CD14-positive monocyte (primary cell): ENCODE measurements around the gene MMP2. TPM values are rescaled to one million over a fixed set of nuclear protein-coding genes. Genes with fewer than 3 reads are reported as not detected.

Experiments used
- DNase-seq, 3 donors: peaks; one replicate each; pipeline ENCODE4 v3.0.0-alpha.2; 2011 to 2022
- H2AFZ ChIP-seq: 2 replicates; pipeline ENCODE4 v1.6.0; 2012; ENCODE audit warnings: mild to moderate bottlenecking, low read depth, low read length, inconsistent platforms; ENCODE audit not compliant: insufficient read depth, poor library complexity, severe bottlenecking
- H3K27ac ChIP-seq, 2 donors: 1 replicate in 1 of 2; 2 replicates in 1 of 2; pipeline ENCODE4 v1.5.1; 2012 to 2013; ENCODE audit warnings: low read length in 2 of 2, control low read depth in 1 of 2, inconsistent platforms in 1 of 2, low read depth in 1 of 2, mild to moderate bottlenecking in 1 of 2
- H3K27me3 ChIP-seq, 2 donors: one replicate each; pipeline versions ENCODE4 v1.6.0 to v1.6.1; 2011 to 2013; ENCODE audit warnings: low read length in 2 of 2; ENCODE audit not compliant: control insufficient read depth in 2 of 2, insufficient read depth in 2 of 2
- H3K36me3 ChIP-seq, 2 donors: replicated peaks in 1 of 2; 1 replicate in 1 of 2; 2 replicates in 1 of 2; pipeline versions ENCODE4 v1.5.1 to v1.6.1; 2012 to 2013; ENCODE audit warnings: low read length in 2 of 2, control low read depth in 1 of 2, inconsistent platforms in 1 of 2, mild to moderate bottlenecking in 1 of 2; ENCODE audit not compliant: insufficient read depth in 2 of 2, control insufficient read depth in 1 of 2
- H3K4me1 ChIP-seq, 2 donors: 1 replicate in 1 of 2; 2 replicates in 1 of 2; pipeline versions ENCODE4 v1.5.1 to v1.6.1; 2012 to 2013; ENCODE audit warnings: low read length in 2 of 2, control low read depth in 1 of 2, inconsistent platforms in 1 of 2, mild to moderate bottlenecking in 1 of 2, moderate library complexity in 1 of 2; ENCODE audit not compliant: insufficient read depth in 2 of 2, control insufficient read depth in 1 of 2
- H3K4me2 ChIP-seq: replicated peaks from 2 replicates; pipeline ENCODE3; 2012; ENCODE audit warnings: low read length, moderate library complexity, mild to moderate bottlenecking; ENCODE audit not compliant: poor library complexity, severe bottlenecking; ENCODE audit errors: extremely low read depth
- H3K4me3 ChIP-seq, 3 experiments: fragments of 200-600 bp in 1 of 3; sonication (generic) in 1 of 3; replicated peaks in 1 of 3; 1 replicate in 2 of 3; 2 replicates in 1 of 3; pipeline ENCODE4 v1.5.1; 2011 to 2013; ENCODE audit warnings: low read length in 3 of 3, mild to moderate bottlenecking in 3 of 3, control low read depth in 2 of 3, low read depth in 2 of 3, inconsistent platforms in 1 of 3, moderate library complexity in 1 of 3
- H3K79me2 ChIP-seq: 2 replicates; pipeline ENCODE4 v1.6.0; 2012; ENCODE audit warnings: mild to moderate bottlenecking, control low read depth, inconsistent platforms, low read length, moderate library complexity; ENCODE audit not compliant: insufficient read depth
- H3K9ac ChIP-seq: 2 replicates; pipeline ENCODE4 v1.6.0; 2017; ENCODE audit warnings: low read length, mild to moderate bottlenecking; ENCODE audit not compliant: insufficient read depth, poor library complexity, severe bottlenecking
- H3K9me3 ChIP-seq, 2 donors: replicated peaks in 1 of 2; 1 replicate in 1 of 2; 2 replicates in 1 of 2; pipeline versions ENCODE4 v1.5.1 to v1.6.1; 2012 to 2013; ENCODE audit warnings: low read length in 2 of 2, control low read depth in 1 of 2; ENCODE audit not compliant: control insufficient read depth in 1 of 2, insufficient read depth in 1 of 2
- H4K20me1 ChIP-seq: 2 replicates; pipeline ENCODE4 v1.6.0; 2012; ENCODE audit warnings: mild to moderate bottlenecking, low read length, control low read depth, moderate library complexity; ENCODE audit not compliant: insufficient read depth
- H3K27ac Mint-ChIP-seq, 7 donors: one replicate each; pipeline ENCODE4 v1.8.0; 2020; ENCODE audit warnings: mild to moderate bottlenecking in 7 of 7, mixed read lengths in 7 of 7, moderate library complexity in 6 of 7, inconsistent platforms in 2 of 7
- H3K27me3 Mint-ChIP-seq, 3 donors: one replicate each; pipeline ENCODE4 v1.8.0; 2021 to 2022; ENCODE audit warnings: low read depth in 3 of 3, mild to moderate bottlenecking in 3 of 3, mixed read lengths in 3 of 3, moderate library complexity in 3 of 3, inconsistent platforms in 1 of 3
- H3K36me3 Mint-ChIP-seq, 2 donors: one replicate each; pipeline ENCODE4 v1.8.0; 2020; ENCODE audit warnings: mixed read lengths in 2 of 2, inconsistent platforms in 1 of 2, mild to moderate bottlenecking in 1 of 2
- H3K4me1 Mint-ChIP-seq: one replicate; pipeline ENCODE4 v1.8.0; 2020; ENCODE audit warnings: mild to moderate bottlenecking, mixed read lengths
- H3K4me3 Mint-ChIP-seq, 2 donors: one replicate each; pipeline ENCODE4 v1.8.0; 2020; ENCODE audit warnings: mild to moderate bottlenecking in 2 of 2, mixed read lengths in 2 of 2, moderate library complexity in 1 of 2
- H3K9me3 Mint-ChIP-seq, 7 donors: one replicate each; pipeline ENCODE4 v1.8.0; 2020 to 2022; ENCODE audit warnings: mixed read lengths in 7 of 7, mild to moderate bottlenecking in 6 of 7, moderate library complexity in 6 of 7, inconsistent platforms in 2 of 7
- CTCF ChIP-seq: fragments of 200-600 bp; IDR thresholded peaks from one replicate; pipeline ENCODE4 v1.8.0; 2022; ENCODE audit warnings: antibody characterized with exemption, mild to moderate bottlenecking
- WGBS: methylation state at CpG from one replicate; pipeline ENCODE4 v1.1.5; 2013; ENCODE audit warnings: missing lambda C conversion rate; ENCODE audit not compliant: insufficient coverage; 5-methylcytosine and 5-hydroxymethylcytosine counted together
- intact Hi-C, 2 donors: fragments of 100-400 bp; cut with micrococcal nuclease; formaldehyde crosslinking; loops; one replicate each; pipeline versions ENCODE4 v1.15.0 to v1.15.1; 2023
- polyA plus RNA-seq, 3 donors: library from polyadenylated mRNA; depleted of rRNA in 1 of 3; unstranded in 2 of 3; stranded (reverse) in 1 of 3; fragments of 300-500 nt in 2 of 3; fragments of >200 nt in 1 of 3; fragmentation: Illumina TruSeq in 2 of 3; gene quantifications; 1 replicate in 2 of 3; 2 replicates in 1 of 3; pipeline ENCODE4 v1.2.3, GENCODE V29; 2012 to 2021

MMP2 gene
- polyA plus RNA-seq, 3 donors = not detected

GRCh38 chr16:55526441-55526840, 47.4 kb downstream of the MMP2 start:
- H3K27ac ChIP-seq = no peak overlapping the region
- peaks cover 43 to 47% of the 10 kb centered on the region in 2 donors for H3K36me3 Mint-ChIP-seq
- peaks cover 2 to 10% (median 7%) of the 10 kb centered on the region in 7 donors for H3K9me3 Mint-ChIP-seq
- H3K4me1 Mint-ChIP-seq = no peaks in the 10 kb centered on the region
- no peak overlapping the region for H2AFZ ChIP-seq
- H3K79me2 ChIP-seq = peaks cover 6% of the 10 kb centered on the region
- no peak overlapping the region for H3K4me3 ChIP-seq
- no peak overlapping the region for H3K4me2 ChIP-seq
- H3K9me3 ChIP-seq = peaks cover 0 to 11% of the 10 kb centered on the region in 2 donors
- WGBS = no CpG with 5 or more reads among the region's 2 CpGs
- no peaks in the 10 kb centered on the region for H3K27me3 ChIP-seq
- H3K27me3 Mint-ChIP-seq = no peaks in the 10 kb centered on the region
- no peak overlapping the region for H3K27ac Mint-ChIP-seq
- H3K9ac ChIP-seq = no peak overlapping the region
- H4K20me1 ChIP-seq = peaks cover 27% of the 10 kb centered on the region
- DNase-seq = no peak
- H3K4me1 ChIP-seq = no peaks in the 10 kb centered on the region
- no peak for TF ChIP-seq CTCF
- H3K4me3 Mint-ChIP-seq = no peak overlapping the region
- intact Hi-C loops = no loop called here
- peaks cover 37 to 70% of the 10 kb centered on the region in 2 donors for H3K36me3 ChIP-seq

- H3K4me1 ChIP-seq = no peaks in the 10 kb centered on the region
- no peak overlapping the region for H2AFZ ChIP-seq
- H3K27ac ChIP-seq = no peak overlapping the region
- peaks cover 27% of the 10 kb centered on the region for H4K20me1 ChIP-seq
- no peak overlapping the region for H3K9ac ChIP-seq
- peaks cover 45 to 50% of the 10 kb centered on the region in 2 donors for H3K36me3 Mint-ChIP-seq
- H3K27me3 Mint-ChIP-seq = no peaks in the 10 kb centered on the region
- no peaks in the 10 kb centered on the region for H3K79me2 ChIP-seq
- H3K4me1 Mint-ChIP-seq = no peaks in the 10 kb centered on the region
- no peak for TF ChIP-seq CTCF
- H3K27ac Mint-ChIP-seq = no peak overlapping the region
- H3K27me3 ChIP-seq = no peaks in the 10 kb centered on the region
- intact Hi-C loops = no loop called here
- peaks cover 0 to 3% (median 0%) of the 10 kb centered on the region in 7 donors for H3K9me3 Mint-ChIP-seq
- peaks cover 50 to 74% of the 10 kb centered on the region in 2 donors for H3K36me3 ChIP-seq
- no peak overlapping the region for H3K4me2 ChIP-seq
- DNase-seq = no peak
- H3K4me3 ChIP-seq = no peak overlapping the region
- no peaks in the 10 kb centered on the region for H3K9me3 ChIP-seq
- no peak overlapping the region for H3K4me3 Mint-ChIP-seq
Measured at GRCh38 chr16:55527885-55528284, 48.9 kb downstream of the MMP2 start.
